Neural crest cell (in vitro differentiated cells): ENCODE measurements around the gene KLHL35. TPM values are rescaled to one million over a fixed set of nuclear protein-coding genes. Genes with fewer than 3 reads are reported as not detected.

Source experiments
- DNase-seq: peaks from one replicate; pipeline ENCODE4 v3.0.0; 2021; ENCODE audit warnings: low read depth, mixed read lengths, low spot score
- H3K27ac Mint-ChIP-seq: one replicate; pipeline ENCODE4 v1.8.0; 2021; ENCODE audit warnings: mild to moderate bottlenecking, mixed read lengths; ENCODE audit not compliant: unreplicated experiment
- H3K27me3 Mint-ChIP-seq: 2 replicates; pipeline ENCODE4 v1.8.0; 2021; ENCODE audit warnings: low read depth, mild to moderate bottlenecking, mixed read lengths
- H3K36me3 Mint-ChIP-seq: 2 replicates; pipeline ENCODE4 v1.8.0; 2021; ENCODE audit warnings: low read depth, mild to moderate bottlenecking, mixed read lengths
- H3K4me1 Mint-ChIP-seq: 2 replicates; pipeline ENCODE4 v1.8.0; 2021; ENCODE audit warnings: mixed read lengths
- H3K4me3 Mint-ChIP-seq: one replicate; pipeline ENCODE4 v1.8.0; 2021; ENCODE audit warnings: mild to moderate bottlenecking, mixed read lengths
- H3K9me3 Mint-ChIP-seq: 2 replicates; pipeline ENCODE4 v1.8.0; 2021; ENCODE audit warnings: mixed read lengths
- CTCF ChIP-seq: fragments of 200-600 bp; sonication (generic); conservative IDR thresholded peaks from 2 replicates; pipeline ENCODE4 v1.5.0; 2021; ENCODE audit warnings: antibody characterized with exemption, mild to moderate bottlenecking
- total RNA-seq: library from RNA; stranded (reverse); gene quantifications from 2 replicates; pipeline ENCODE4 v1.2.1, GENCODE V29; 2021

KLHL35 gene
- total RNA-seq, 1 donor from 2014 or later, result 11.6 TPM

- no peak for TF ChIP-seq CTCF
- Mint-ChIP-seq H3K27me3 (peaks cover 52% of the 10 kb centered on the region), H3K9me3 (peaks cover 3% of the 10 kb centered on the region), H3K27ac (no peak overlapping the region), H3K4me3 (peak overlapping the region; percentile 87), H3K4me1 (peaks cover 43% of the 10 kb centered on the region), H3K36me3 (peaks cover 16% of the 10 kb centered on the region)
- DNase-seq, result peak; percentile 64
These were observed 4.7 kb downstream of the KLHL35 start for GRCh38 chr11:75428281-75428724.

- peaks cover 41% of the 10 kb centered on the region for H3K27me3 Mint-ChIP-seq
- H3K4me1 Mint-ChIP-seq, result peaks cover 34% of the 10 kb centered on the region
- peaks cover 16% of the 10 kb centered on the region for H3K36me3 Mint-ChIP-seq
- no peak overlapping the region for H3K27ac Mint-ChIP-seq
- peaks cover 3% of the 10 kb centered on the region for H3K9me3 Mint-ChIP-seq
- no peak for DNase-seq
- H3K4me3 Mint-ChIP-seq, result no peak overlapping the region
- TF ChIP-seq CTCF, result no peak
These were observed 5.8 kb downstream of the KLHL35 start for GRCh38 chr11:75427181-75427580.

GRCh38 chr11:75426720-75427086 is 6.3 kb downstream of the KLHL35 start:
- DNase-seq, result no peak
- no peak for TF ChIP-seq CTCF
- no peak overlapping the region for H3K4me3 Mint-ChIP-seq
- H3K27me3 Mint-ChIP-seq, result peaks cover 36% of the 10 kb centered on the region
- no peak overlapping the region for H3K27ac Mint-ChIP-seq
- peaks cover 36% of the 10 kb centered on the region for H3K4me1 Mint-ChIP-seq
- peaks cover 3% of the 10 kb centered on the region for H3K9me3 Mint-ChIP-seq
- H3K36me3 Mint-ChIP-seq, result peaks cover 16% of the 10 kb centered on the region

GRCh38 chr11:75425422-75425821 is 7.6 kb downstream of the KLHL35 start:
- no peak for DNase-seq
- H3K36me3 Mint-ChIP-seq, result peaks cover 14% of the 10 kb centered on the region
- TF ChIP-seq CTCF, result peak; percentile 25
- peaks cover 28% of the 10 kb centered on the region for H3K27me3 Mint-ChIP-seq
- H3K9me3 Mint-ChIP-seq, result peaks cover 3% of the 10 kb centered on the region
- H3K27ac Mint-ChIP-seq, result no peak overlapping the region
- no peak overlapping the region for H3K4me3 Mint-ChIP-seq
- H3K4me1 Mint-ChIP-seq, result peaks cover 40% of the 10 kb centered on the region

- peaks cover 25% of the 10 kb centered on the region for H3K27me3 Mint-ChIP-seq
- DNase-seq, result no peak
- H3K4me3 Mint-ChIP-seq, result peak overlapping the region; percentile 3
These were observed 8.6 kb downstream of the KLHL35 start for GRCh38 chr11:75424396-75424795.

More at GRCh38 chr11:75424396-75424795, 8.6 kb downstream of the KLHL35 start:
- TF ChIP-seq CTCF, result no peak
- H3K27ac Mint-ChIP-seq, result no peak overlapping the region
- H3K36me3 Mint-ChIP-seq, result peaks cover 13% of the 10 kb centered on the region
- peaks cover 43% of the 10 kb centered on the region for H3K4me1 Mint-ChIP-seq
- H3K9me3 Mint-ChIP-seq, result peaks cover 3% of the 10 kb centered on the region
